Neural cell (in vitro differentiated cells): ENCODE results near the gene FBXO45. TPM values are rescaled to one million over a fixed set of nuclear protein-coding genes. Genes with fewer than 3 reads are reported as not detected.

ENCODE experiments used
- H2AFZ ChIP-seq: fragments of 200-600, 300-800 bp; sonication (generic), shearing (Covaris generic); 2 replicates; pipeline ENCODE4 v1.6.0; 2014; ENCODE audit warnings: low read depth, mild to moderate bottlenecking, antibody characterized with exemption, low read length, moderate library complexity
- H3F3A ChIP-seq: fragments of 200-600 bp; shearing (Covaris generic); 2 replicates; pipeline ENCODE4 v1.6.1; 2016; ENCODE audit warnings: mild to moderate bottlenecking, moderate library complexity, mixed read lengths, antibody characterized with exemption, low read length; ENCODE audit not compliant: insufficient read depth, poor library complexity, severe bottlenecking
- H3K27ac ChIP-seq: fragments of 200-600, 300-800 bp; sonication (generic), shearing (Covaris generic); 2 replicates; pipeline ENCODE4 v1.5.1; 2014; ENCODE audit warnings: mild to moderate bottlenecking, low read length, moderate library complexity
- H3K27me3 ChIP-seq: fragments of 300-800, 200-600 bp; sonication (generic), shearing (Covaris generic); 2 replicates; pipeline ENCODE4 v1.6.0; 2014; ENCODE audit warnings: mild to moderate bottlenecking, low read depth, low read length, moderate library complexity; ENCODE audit not compliant: insufficient read depth
- H3K36me3 ChIP-seq: fragments of 300-800, 200-600 bp; sonication (generic), shearing (Covaris generic); 2 replicates; pipeline ENCODE4 v1.5.1; 2014; ENCODE audit warnings: mild to moderate bottlenecking, antibody characterized with exemption, low read length, moderate library complexity; ENCODE audit not compliant: insufficient read depth
- H3K4me2 ChIP-seq: fragments of 300-800, 200-600 bp; sonication (generic), shearing (Covaris generic); 2 replicates; pipeline ENCODE4 v1.6.0; 2014; ENCODE audit warnings: mild to moderate bottlenecking, low read length
- H3K4me3 ChIP-seq: fragments of 300-800, 200-600 bp; sonication (generic), shearing (Covaris generic); 2 replicates; pipeline ENCODE4 v1.5.1; 2014; ENCODE audit warnings: mild to moderate bottlenecking, low read length, moderate library complexity
- H3K79me2 ChIP-seq: fragments of 200-600 bp; shearing (Covaris generic); replicated peaks from 2 replicates; pipeline ENCODE4 v1.6.0; 2014; ENCODE audit warnings: mild to moderate bottlenecking, low read length, moderate library complexity; ENCODE audit not compliant: insufficient read depth
- H3K9ac ChIP-seq: fragments of 300-800, 200-600 bp; sonication (generic), shearing (Covaris generic); 2 replicates; pipeline ENCODE4 v1.6.1; 2016; ENCODE audit warnings: mild to moderate bottlenecking, low read length, mixed read lengths
- H3K9me2 ChIP-seq: fragments of 200-600 bp; shearing (Covaris generic); 2 replicates; pipeline ENCODE4 v1.6.1; 2016; ENCODE audit warnings: mild to moderate bottlenecking, low read length, mixed read lengths; ENCODE audit not compliant: insufficient read depth
- H3K9me3 ChIP-seq: fragments of 200-600, 300-800 bp; sonication (generic), shearing (Covaris generic); 2 replicates; pipeline ENCODE4 v1.6.1; 2016; ENCODE audit warnings: mild to moderate bottlenecking, mixed run types, low read length, moderate library complexity, mixed read lengths
- H4K20me1 ChIP-seq: fragments of 200-600 bp; shearing (Covaris generic); 2 replicates; pipeline ENCODE4 v1.6.1; 2016; ENCODE audit warnings: mild to moderate bottlenecking, mixed run types; ENCODE audit not compliant: insufficient read depth
- EP300 ChIP-seq: fragments of 450-650 bp; conservative IDR thresholded peaks from 2 replicates; pipeline ENCODE4 v1.6.1; 2014; ENCODE audit warnings: antibody characterized with exemption, mild to moderate bottlenecking, moderate library complexity; ENCODE audit not compliant: poor library complexity, severe bottlenecking
- EZH2 ChIP-seq: fragments of 200-600, 300-800 bp; shearing (Covaris generic), sonication (generic); IDR thresholded peaks from 2 replicates; pipeline ENCODE4 v1.6.1; 2014; ENCODE audit warnings: antibody characterized with exemption, low read length, borderline replicate concordance, mild to moderate bottlenecking; ENCODE audit not compliant: insufficient read depth, poor library complexity, severe bottlenecking
- MXI1 ChIP-seq: fragments of 450-650 bp; conservative IDR thresholded peaks from 2 replicates; pipeline ENCODE4 v1.6.1; 2014; ENCODE audit warnings: antibody characterized with exemption, mild to moderate bottlenecking; ENCODE audit not compliant: poor library complexity, severe bottlenecking
- POLR2AphosphoS5 ChIP-seq: IDR thresholded peaks from 2 replicates; pipeline ENCODE4 v1.6.1; 2012
- RAD21 ChIP-seq: fragments of 450-650 bp; conservative IDR thresholded peaks from 2 replicates; pipeline ENCODE4 v1.6.1; 2014; ENCODE audit warnings: antibody characterized with exemption, mild to moderate bottlenecking, moderate library complexity
- SMC3 ChIP-seq: fragments of 450-650 bp; conservative IDR thresholded peaks from 2 replicates; pipeline ENCODE4 v1.6.1; 2014; ENCODE audit warnings: antibody characterized with exemption, mild to moderate bottlenecking, moderate library complexity; ENCODE audit not compliant: poor library complexity
- TAF1 ChIP-seq: IDR thresholded peaks from 2 replicates; pipeline ENCODE4 v1.6.1; 2012; ENCODE audit warnings: low read depth
- polyA plus RNA-seq: library from polyadenylated mRNA; depleted of rRNA; stranded (reverse); fragments of >200 nt; gene quantifications from 2 replicates; pipeline ENCODE4 v1.2.3, GENCODE V29; 2014
- TF ChIP-seq, protein P1 (sequence below): fragments of 450-650 bp; IDR thresholded peaks from 2 replicates; pipeline ENCODE4 v1.5.1; 2014; ENCODE audit warnings: antibody characterized with exemption, mild to moderate bottlenecking, moderate library complexity; ENCODE audit not compliant: poor library complexity, severe bottlenecking
- TF ChIP-seq, protein P2 (sequence below): IDR thresholded peaks from 2 replicates; pipeline ENCODE4 v1.6.1; 2012; ENCODE audit warnings: borderline replicate concordance

The FBXO45 gene
- polyA plus RNA-seq, 1 donor from 2014 or later = 35.3 TPM

DNA sequence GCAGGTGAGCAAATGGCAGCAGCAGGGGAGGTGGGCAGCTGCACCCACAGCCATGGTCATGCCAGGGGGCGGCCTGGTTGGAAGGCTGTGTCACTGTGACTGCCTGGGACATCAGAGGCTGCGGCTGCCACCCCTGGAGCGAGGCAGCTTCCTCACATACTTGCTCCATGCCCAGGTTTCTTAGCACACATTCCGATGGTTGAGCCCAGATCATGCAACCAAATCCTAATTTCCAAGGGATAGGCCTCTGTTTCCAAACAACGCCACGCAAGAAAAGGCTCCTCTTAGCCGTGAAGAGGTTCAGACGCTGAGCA lies 59.4 kb downstream of the FBXO45 start:
- H3K9me3 ChIP-seq = no peaks in the 10 kb centered on the region
- H3K27ac ChIP-seq = no peak overlapping the region
- H3K4me2 ChIP-seq = no peak overlapping the region
- no peak for TF ChIP-seq SMC3
- TF ChIP-seq, protein P1, sequence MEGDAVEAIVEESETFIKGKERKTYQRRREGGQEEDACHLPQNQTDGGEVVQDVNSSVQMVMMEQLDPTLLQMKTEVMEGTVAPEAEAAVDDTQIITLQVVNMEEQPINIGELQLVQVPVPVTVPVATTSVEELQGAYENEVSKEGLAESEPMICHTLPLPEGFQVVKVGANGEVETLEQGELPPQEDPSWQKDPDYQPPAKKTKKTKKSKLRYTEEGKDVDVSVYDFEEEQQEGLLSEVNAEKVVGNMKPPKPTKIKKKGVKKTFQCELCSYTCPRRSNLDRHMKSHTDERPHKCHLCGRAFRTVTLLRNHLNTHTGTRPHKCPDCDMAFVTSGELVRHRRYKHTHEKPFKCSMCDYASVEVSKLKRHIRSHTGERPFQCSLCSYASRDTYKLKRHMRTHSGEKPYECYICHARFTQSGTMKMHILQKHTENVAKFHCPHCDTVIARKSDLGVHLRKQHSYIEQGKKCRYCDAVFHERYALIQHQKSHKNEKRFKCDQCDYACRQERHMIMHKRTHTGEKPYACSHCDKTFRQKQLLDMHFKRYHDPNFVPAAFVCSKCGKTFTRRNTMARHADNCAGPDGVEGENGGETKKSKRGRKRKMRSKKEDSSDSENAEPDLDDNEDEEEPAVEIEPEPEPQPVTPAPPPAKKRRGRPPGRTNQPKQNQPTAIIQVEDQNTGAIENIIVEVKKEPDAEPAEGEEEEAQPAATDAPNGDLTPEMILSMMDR = no peak
- no peak for TF ChIP-seq TAF1
- H3K79me2 ChIP-seq = no peaks in the 10 kb centered on the region
- no peak overlapping the region for H3K9ac ChIP-seq
- H2AFZ ChIP-seq = no peak overlapping the region
- no peaks in the 10 kb centered on the region for H4K20me1 ChIP-seq
- no peaks in the 10 kb centered on the region for H3K27me3 ChIP-seq
- peak overlapping the region; percentile 10 for H3K4me3 ChIP-seq
- H3F3A ChIP-seq = no peaks in the 10 kb centered on the region
- no peaks in the 10 kb centered on the region for H3K36me3 ChIP-seq
- no peaks in the 10 kb centered on the region for H3K9me2 ChIP-seq

DNA sequence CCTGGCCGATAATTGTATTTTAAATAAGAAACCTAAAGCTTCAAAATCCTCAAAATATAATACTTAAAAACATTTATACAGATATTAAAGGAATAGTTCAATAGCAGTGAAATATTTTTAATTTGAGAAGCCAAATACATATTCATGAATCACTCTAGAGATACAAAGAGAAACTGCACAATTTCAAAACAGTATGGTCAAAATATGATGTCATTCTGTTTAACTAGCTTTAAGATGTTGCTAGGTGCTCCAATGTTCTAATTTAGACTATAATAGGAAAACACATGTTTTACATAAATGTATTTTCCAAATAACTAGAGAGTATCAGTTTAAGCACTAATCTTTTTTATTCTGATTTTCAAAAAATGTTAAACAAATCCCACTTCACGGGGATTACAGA lies 60.8 kb downstream of the FBXO45 start:
- no peak overlapping the region for H2AFZ ChIP-seq
- H4K20me1 ChIP-seq = no peaks in the 10 kb centered on the region
- H3K4me2 ChIP-seq = no peak overlapping the region
- no peaks in the 10 kb centered on the region for H3K36me3 ChIP-seq
- no peaks in the 10 kb centered on the region for H3F3A ChIP-seq
- H3K9me3 ChIP-seq = no peaks in the 10 kb centered on the region
- no peaks in the 10 kb centered on the region for H3K27me3 ChIP-seq
- TF ChIP-seq MXI1 (no peak), POLR2AphosphoS5 (no peak), RAD21 (no peak), EP300 (no peak), TAF1 (no peak), EZH2 (no peak), SMC3 (no peak)
- TF ChIP-seq, protein P2, sequence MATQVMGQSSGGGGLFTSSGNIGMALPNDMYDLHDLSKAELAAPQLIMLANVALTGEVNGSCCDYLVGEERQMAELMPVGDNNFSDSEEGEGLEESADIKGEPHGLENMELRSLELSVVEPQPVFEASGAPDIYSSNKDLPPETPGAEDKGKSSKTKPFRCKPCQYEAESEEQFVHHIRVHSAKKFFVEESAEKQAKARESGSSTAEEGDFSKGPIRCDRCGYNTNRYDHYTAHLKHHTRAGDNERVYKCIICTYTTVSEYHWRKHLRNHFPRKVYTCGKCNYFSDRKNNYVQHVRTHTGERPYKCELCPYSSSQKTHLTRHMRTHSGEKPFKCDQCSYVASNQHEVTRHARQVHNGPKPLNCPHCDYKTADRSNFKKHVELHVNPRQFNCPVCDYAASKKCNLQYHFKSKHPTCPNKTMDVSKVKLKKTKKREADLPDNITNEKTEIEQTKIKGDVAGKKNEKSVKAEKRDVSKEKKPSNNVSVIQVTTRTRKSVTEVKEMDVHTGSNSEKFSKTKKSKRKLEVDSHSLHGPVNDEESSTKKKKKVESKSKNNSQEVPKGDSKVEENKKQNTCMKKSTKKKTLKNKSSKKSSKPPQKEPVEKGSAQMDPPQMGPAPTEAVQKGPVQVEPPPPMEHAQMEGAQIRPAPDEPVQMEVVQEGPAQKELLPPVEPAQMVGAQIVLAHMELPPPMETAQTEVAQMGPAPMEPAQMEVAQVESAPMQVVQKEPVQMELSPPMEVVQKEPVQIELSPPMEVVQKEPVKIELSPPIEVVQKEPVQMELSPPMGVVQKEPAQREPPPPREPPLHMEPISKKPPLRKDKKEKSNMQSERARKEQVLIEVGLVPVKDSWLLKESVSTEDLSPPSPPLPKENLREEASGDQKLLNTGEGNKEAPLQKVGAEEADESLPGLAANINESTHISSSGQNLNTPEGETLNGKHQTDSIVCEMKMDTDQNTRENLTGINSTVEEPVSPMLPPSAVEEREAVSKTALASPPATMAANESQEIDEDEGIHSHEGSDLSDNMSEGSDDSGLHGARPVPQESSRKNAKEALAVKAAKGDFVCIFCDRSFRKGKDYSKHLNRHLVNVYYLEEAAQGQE = no peak
- TF ChIP-seq, protein P1 = no peak
- no peak overlapping the region for H3K4me3 ChIP-seq
- H3K9ac ChIP-seq = no peak overlapping the region
- H3K27ac ChIP-seq = no peak overlapping the region
- H3K9me2 ChIP-seq = no peaks in the 10 kb centered on the region
- H3K79me2 ChIP-seq = no peaks in the 10 kb centered on the region
